HepG2 (cell line): ENCODE results near the gene TEX19. TPM values are rescaled to one million over a fixed set of nuclear protein-coding genes. Genes with fewer than 3 reads are reported as not detected.

Experiments
- DNMT3B ChIP-seq: conservative IDR thresholded peaks from 2 replicates; pipeline ENCODE4 v1.6.1; 2016; ENCODE audit warnings: missing biosample characterization, control low read depth
- FOXJ3 ChIP-seq: sonication (generic); formaldehyde crosslinking; IDR thresholded peaks from 2 replicates; pipeline ENCODE4 v1.4.0; 2020; ENCODE audit warnings: missing genetic modification reagents, mild to moderate bottlenecking, borderline replicate concordance
- HNRNPUL1 ChIP-seq: fragments of 200-400 bp; formaldehyde crosslinking; IDR thresholded peaks from 2 replicates; pipeline ENCODE4 v1.6.1; 2017; ENCODE audit warnings: low read depth, mild to moderate bottlenecking, low read length, moderate library complexity
- KLF13 ChIP-seq: sonication (generic); formaldehyde crosslinking; IDR thresholded peaks from 2 replicates; pipeline ENCODE4 v1.4.0; 2020; ENCODE audit warnings: mild to moderate bottlenecking, missing genetic modification reagents
- NCOR1 ChIP-seq: fragments of 200-600 bp; sonication (generic); IDR thresholded peaks from 2 replicates; pipeline ENCODE4 v1.7.0; 2017; ENCODE audit warnings: antibody characterized with exemption, low read length, borderline replicate concordance
- POLR2AphosphoS2 ChIP-seq: IDR thresholded peaks from 2 replicates; pipeline ENCODE4 v1.6.1; 2011; ENCODE audit warnings: low read depth, low read length, improper control_type of control experiment
- SATB2 ChIP-seq: sonication (generic); formaldehyde crosslinking; IDR thresholded peaks from 2 replicates; pipeline ENCODE4 v1.5.0; 2020; ENCODE audit warnings: missing genetic modification reagents
- ZFP1 ChIP-seq: IDR thresholded peaks from 2 replicates; pipeline ENCODE4 v1.6.1; 2016
- ZFP36L2 ChIP-seq: sonication (generic); formaldehyde crosslinking; IDR thresholded peaks from 2 replicates; pipeline ENCODE4 v1.4.0; 2020; ENCODE audit warnings: missing genetic modification reagents
- ZFP62 ChIP-seq: sonication (generic); formaldehyde crosslinking; IDR thresholded peaks from 2 replicates; pipeline ENCODE4 v1.4.0; 2020; ENCODE audit warnings: missing genetic modification reagents
- ZFYVE20 ChIP-seq: sonication (generic); formaldehyde crosslinking; IDR thresholded peaks from 2 replicates; pipeline ENCODE4 v1.8.0; 2023; ENCODE audit warnings: low read depth, mild to moderate bottlenecking, moderate library complexity, missing genetic modification reagents, borderline replicate concordance
- ZNF274 ChIP-seq: sonication (generic); formaldehyde crosslinking; IDR thresholded peaks from 2 replicates; pipeline ENCODE4 v1.5.1; 2020; ENCODE audit warnings: mild to moderate bottlenecking, missing genetic modification reagents
- ZNF550 ChIP-seq: sonication (generic); formaldehyde crosslinking; IDR thresholded peaks from 2 replicates; pipeline ENCODE4 v1.4.0; 2020; ENCODE audit warnings: mild to moderate bottlenecking, missing genetic modification reagents, borderline replicate concordance
- ZNF598 ChIP-seq: sonication (generic); formaldehyde crosslinking; IDR thresholded peaks from 2 replicates; pipeline ENCODE4 v1.5.1; 2020; ENCODE audit warnings: mild to moderate bottlenecking, missing genetic modification reagents, borderline replicate concordance
- polyA plus RNA-seq, 8 experiments: library from polyadenylated mRNA; depleted of rRNA in 3 of 8; stranded (reverse) in 7 of 8; unstranded in 1 of 8; fragments of >200 nt; fragmentation: Illumina TruSeq in 4 of 8; extraction: Trizol in 4 of 8; gene quantifications; 2 replicates each; pipeline versions ENCODE4 v1.2.1 to v1.2.3, GENCODE V29; 2011 to 2016; ENCODE audit warnings: low read depth in 4 of 8, missing spikeins in 1 of 8, mixed read lengths in 1 of 8; ENCODE audit not compliant: insufficient read depth in 1 of 8
- total RNA-seq, 5 experiments: library from RNA; depleted of rRNA; stranded (reverse); fragments of >200 nt; fragmentation: Illumina TruSeq; extraction: Trizol; gene quantifications; 2 replicates each; pipeline ENCODE4 v1.2.3, GENCODE V29; 2016; ENCODE audit warnings: low read depth in 1 of 5
- TF ChIP-seq, protein P1 (sequence below): sonication (generic); formaldehyde crosslinking; IDR thresholded peaks from 2 replicates; pipeline ENCODE4 v1.4.0; 2020; ENCODE audit warnings: missing genetic modification reagents
- TF ChIP-seq, protein P2 (sequence below): IDR thresholded peaks from 2 replicates; pipeline ENCODE4 v1.6.1; 2016
- TF ChIP-seq, protein P3 (sequence below): sonication (generic); formaldehyde crosslinking; IDR thresholded peaks from 2 replicates; pipeline ENCODE4 v1.4.0; 2020; ENCODE audit warnings: missing genetic modification reagents; ENCODE audit errors: not compliant biosample characterization
- TF ChIP-seq, protein P4 (sequence below): sonication (generic); formaldehyde crosslinking; IDR thresholded peaks from 2 replicates; pipeline ENCODE4 v1.8.1; 2023; ENCODE audit warnings: missing genetic modification reagents, mild to moderate bottlenecking, borderline replicate concordance
- TF ChIP-seq, protein P5 (sequence below): sonication (generic); formaldehyde crosslinking; IDR thresholded peaks from 2 replicates; pipeline ENCODE4 v1.5.1; 2020; ENCODE audit warnings: mild to moderate bottlenecking, moderate library complexity, missing genetic modification reagents

TEX19 gene
- total and polyA plus RNA-seq, 2 of the 13 experiments (the other 11 are each of a cell fraction or from before 2014, with no cell fraction given), result 1.3 to 6.0 TPM

DNA sequence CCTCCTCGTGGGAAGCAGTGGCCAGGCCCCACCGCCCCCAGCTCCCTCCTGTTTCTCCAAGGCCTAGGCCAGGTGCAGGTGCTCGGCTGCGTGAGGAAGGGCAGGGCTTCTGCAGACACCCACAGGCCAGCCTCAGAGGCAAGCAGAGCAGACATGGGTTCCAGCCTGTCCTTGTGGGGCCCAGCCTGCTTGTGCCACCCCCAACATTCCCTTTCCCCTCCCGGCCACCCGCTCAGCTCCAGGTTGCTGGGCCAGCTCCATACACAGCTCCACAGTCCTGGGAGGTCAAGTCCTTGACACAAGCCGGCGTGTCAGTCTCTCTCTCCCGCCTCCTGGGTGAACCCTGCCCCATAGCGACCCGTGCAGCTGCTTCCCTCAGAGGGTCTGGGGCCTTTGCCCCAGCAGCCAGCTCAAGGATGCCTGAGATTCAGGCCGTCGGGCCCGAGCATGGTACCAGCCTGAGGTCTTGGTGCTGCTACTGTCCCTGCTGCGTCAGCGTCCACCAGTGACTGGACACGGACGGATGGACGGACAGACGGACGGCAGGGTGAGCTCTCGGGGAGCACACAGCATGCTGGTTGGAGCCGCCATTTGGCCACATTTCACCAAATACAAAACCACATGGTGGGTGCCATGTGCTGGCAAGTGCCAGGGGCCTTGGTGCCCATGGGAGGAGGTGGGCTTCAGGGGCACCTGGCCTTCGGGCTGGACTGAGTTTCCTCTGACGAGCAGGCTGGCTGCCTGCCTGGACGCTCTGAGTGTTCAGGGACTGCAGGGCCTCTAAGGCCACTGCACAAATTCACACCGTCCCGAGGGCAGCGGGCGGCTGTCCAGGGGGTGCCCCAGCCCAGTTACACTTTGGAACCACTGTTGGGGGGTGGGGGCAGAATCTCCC, 33.5 kb upstream of the TEX19 start (continued):
- TF ChIP-seq, protein P1, sequence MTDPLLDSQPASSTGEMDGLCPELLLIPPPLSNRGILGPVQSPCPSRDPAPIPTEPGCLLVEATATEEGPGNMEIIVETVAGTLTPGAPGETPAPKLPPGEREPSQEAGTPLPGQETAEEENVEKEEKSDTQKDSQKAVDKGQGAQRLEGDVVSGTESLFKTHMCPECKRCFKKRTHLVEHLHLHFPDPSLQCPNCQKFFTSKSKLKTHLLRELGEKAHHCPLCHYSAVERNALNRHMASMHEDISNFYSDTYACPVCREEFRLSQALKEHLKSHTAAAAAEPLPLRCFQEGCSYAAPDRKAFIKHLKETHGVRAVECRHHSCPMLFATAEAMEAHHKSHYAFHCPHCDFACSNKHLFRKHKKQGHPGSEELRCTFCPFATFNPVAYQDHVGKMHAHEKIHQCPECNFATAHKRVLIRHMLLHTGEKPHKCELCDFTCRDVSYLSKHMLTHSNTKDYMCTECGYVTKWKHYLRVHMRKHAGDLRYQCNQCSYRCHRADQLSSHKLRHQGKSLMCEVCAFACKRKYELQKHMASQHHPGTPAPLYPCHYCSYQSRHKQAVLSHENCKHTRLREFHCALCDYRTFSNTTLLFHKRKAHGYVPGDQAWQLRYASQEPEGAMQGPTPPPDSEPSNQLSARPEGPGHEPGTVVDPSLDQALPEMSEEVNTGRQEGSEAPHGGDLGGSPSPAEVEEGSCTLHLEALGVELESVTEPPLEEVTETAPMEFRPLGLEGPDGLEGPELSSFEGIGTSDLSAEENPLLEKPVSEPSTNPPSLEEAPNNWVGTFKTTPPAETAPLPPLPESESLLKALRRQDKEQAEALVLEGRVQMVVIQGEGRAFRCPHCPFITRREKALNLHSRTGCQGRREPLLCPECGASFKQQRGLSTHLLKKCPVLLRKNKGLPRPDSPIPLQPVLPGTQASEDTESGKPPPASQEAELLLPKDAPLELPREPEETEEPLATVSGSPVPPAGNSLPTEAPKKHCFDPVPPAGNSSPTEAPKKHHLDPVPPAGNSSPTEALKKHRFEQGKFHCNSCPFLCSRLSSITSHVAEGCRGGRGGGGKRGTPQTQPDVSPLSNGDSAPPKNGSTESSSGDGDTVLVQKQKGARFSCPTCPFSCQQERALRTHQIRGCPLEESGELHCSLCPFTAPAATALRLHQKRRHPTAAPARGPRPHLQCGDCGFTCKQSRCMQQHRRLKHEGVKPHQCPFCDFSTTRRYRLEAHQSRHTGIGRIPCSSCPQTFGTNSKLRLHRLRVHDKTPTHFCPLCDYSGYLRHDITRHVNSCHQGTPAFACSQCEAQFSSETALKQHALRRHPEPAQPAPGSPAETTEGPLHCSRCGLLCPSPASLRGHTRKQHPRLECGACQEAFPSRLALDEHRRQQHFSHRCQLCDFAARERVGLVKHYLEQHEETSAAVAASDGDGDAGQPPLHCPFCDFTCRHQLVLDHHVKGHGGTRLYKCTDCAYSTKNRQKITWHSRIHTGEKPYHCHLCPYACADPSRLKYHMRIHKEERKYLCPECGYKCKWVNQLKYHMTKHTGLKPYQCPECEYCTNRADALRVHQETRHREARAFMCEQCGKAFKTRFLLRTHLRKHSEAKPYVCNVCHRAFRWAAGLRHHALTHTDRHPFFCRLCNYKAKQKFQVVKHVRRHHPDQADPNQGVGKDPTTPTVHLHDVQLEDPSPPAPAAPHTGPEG (CRISPR knock-in tag), result peak; percentile 83
- TF ChIP-seq ZFP62 (no peak), DNMT3B (no peak), SATB2 (CRISPR knock-in tag) (no peak), ZFYVE20 (CRISPR knock-in tag) (no peak), POLR2AphosphoS2 (no peak), KLF13 (peak; percentile 41; the same call in 1 of the 2 replicates), NCOR1 (peak; percentile 64; the same call in 1 of the 2 replicates), ZNF274 (CRISPR knock-in tag) (peak; percentile 80; the same call in 1 of the 2 replicates), ZFP36L2 (CRISPR knock-in tag) (no peak), FOXJ3 (CRISPR knock-in tag) (peak; percentile 32; the same call in 1 of the 2 replicates), ZFP1 (no peak), ZNF550 (CRISPR knock-in tag) (peak; percentile 78; the same call in 1 of the 2 replicates), ZNF598 (CRISPR knock-in tag) (peak; percentile 89; the same call in 1 of the 2 replicates), HNRNPUL1 (no peak)
- TF ChIP-seq, protein P2, sequence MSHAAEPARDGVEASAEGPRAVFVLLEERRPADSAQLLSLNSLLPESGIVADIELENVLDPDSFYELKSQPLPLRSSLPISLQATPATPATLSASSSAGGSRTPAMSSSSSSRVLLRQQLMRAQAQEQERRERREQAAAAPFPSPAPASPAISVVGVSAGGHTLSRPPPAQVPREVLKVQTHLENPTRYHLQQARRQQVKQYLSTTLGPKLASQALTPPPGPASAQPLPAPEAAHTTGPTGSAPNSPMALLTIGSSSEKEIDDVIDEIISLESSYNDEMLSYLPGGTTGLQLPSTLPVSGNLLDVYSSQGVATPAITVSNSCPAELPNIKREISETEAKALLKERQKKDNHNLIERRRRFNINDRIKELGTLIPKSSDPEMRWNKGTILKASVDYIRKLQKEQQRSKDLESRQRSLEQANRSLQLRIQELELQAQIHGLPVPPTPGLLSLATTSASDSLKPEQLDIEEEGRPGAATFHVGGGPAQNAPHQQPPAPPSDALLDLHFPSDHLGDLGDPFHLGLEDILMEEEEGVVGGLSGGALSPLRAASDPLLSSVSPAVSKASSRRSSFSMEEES (CRISPR knock-in tag), result peak; percentile 69; the same call in 1 of the 2 replicates
- TF ChIP-seq, protein P3, sequence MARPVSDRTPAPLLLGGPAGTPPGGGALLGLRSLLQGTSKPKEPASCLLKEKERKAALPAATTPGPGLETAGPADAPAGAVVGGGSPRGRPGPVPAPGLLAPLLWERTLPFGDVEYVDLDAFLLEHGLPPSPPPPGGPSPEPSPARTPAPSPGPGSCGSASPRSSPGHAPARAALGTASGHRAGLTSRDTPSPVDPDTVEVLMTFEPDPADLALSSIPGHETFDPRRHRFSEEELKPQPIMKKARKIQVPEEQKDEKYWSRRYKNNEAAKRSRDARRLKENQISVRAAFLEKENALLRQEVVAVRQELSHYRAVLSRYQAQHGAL (CRISPR knock-in tag), result no peak
- TF ChIP-seq, protein P4, sequence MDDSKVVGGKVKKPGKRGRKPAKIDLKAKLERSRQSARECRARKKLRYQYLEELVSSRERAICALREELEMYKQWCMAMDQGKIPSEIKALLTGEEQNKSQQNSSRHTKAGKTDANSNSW, result peak; percentile 90; the same call in 1 of the 2 replicates
- TF ChIP-seq, protein P5, sequence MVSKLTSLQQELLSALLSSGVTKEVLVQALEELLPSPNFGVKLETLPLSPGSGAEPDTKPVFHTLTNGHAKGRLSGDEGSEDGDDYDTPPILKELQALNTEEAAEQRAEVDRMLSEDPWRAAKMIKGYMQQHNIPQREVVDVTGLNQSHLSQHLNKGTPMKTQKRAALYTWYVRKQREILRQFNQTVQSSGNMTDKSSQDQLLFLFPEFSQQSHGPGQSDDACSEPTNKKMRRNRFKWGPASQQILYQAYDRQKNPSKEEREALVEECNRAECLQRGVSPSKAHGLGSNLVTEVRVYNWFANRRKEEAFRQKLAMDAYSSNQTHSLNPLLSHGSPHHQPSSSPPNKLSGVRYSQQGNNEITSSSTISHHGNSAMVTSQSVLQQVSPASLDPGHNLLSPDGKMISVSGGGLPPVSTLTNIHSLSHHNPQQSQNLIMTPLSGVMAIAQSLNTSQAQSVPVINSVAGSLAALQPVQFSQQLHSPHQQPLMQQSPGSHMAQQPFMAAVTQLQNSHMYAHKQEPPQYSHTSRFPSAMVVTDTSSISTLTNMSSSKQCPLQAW, result peak; percentile 96
